Lower lobe of right lung (tissue), 2 donors: ENCODE measurements around the gene SLX9. TPM values are rescaled to one million over a fixed set of nuclear protein-coding genes. Genes with fewer than 3 reads are reported as not detected.

ENCODE experiments used
- ATAC-seq, 2 donors: fragments of 200-7000 bp; cut with Tn5 transposase; one replicate each; pipeline ENCODE4 v1.9.1; 2020 to 2022; ENCODE audit warnings: mild to moderate bottlenecking in 2 of 2, moderate library complexity in 2 of 2
- DNase-seq: peaks from one replicate; pipeline ENCODE4 v3.0.0-alpha.2; 2020
- H3K27ac ChIP-seq: fragments of 200-600 bp; one replicate; pipeline ENCODE4 v1.8.0; 2022
- H3K27me3 ChIP-seq: fragments of 200-600 bp; one replicate; pipeline ENCODE4 v1.8.0; 2022; ENCODE audit warnings: low read depth
- H3K36me3 ChIP-seq: fragments of 200-600 bp; one replicate; pipeline ENCODE4 v1.8.0; 2022; ENCODE audit warnings: mild to moderate bottlenecking
- H3K4me1 ChIP-seq: fragments of 200-600 bp; one replicate; pipeline ENCODE4 v1.8.0; 2022
- H3K4me3 ChIP-seq: fragments of 200-600 bp; one replicate; pipeline ENCODE4 v1.8.0; 2022; ENCODE audit warnings: mild to moderate bottlenecking
- H3K9me3 ChIP-seq: fragments of 200-600 bp; one replicate; pipeline ENCODE4 v1.8.0; 2022
- intact Hi-C: fragments of 100-400 bp; cut with DNase I; formaldehyde crosslinking; loops from one replicate; pipeline ENCODE4 v1.11.0; 2022
- total RNA-seq: library from RNA; stranded (reverse); fragmentation: NEBNext Ultra II Directional; extraction: Animal tissue kit (Norgen Biotek cat#: 25700); gene quantifications from one replicate; pipeline ENCODE4 v1.2.1, GENCODE V29; 2021
- TF ChIP-seq, protein P1 (sequence below): fragments of 200-600 bp; IDR thresholded peaks from one replicate; pipeline ENCODE4 v1.8.0; 2022; ENCODE audit warnings: antibody characterized with exemption, mild to moderate bottlenecking
- donor health status: DM: no; HTN: yes; CAD: no; lungs with severe emphysema.

Gene SLX9
- total RNA-seq, 1 donor from 2014 or later = 15.7 TPM

- H3K36me3 ChIP-seq = peaks cover 47% of the 10 kb centered on the region
- H3K9me3 ChIP-seq = no peaks in the 10 kb centered on the region
- no peaks in the 10 kb centered on the region for H3K27me3 ChIP-seq
- no peak for DNase-seq
- H3K4me1 ChIP-seq = peaks cover 41% of the 10 kb centered on the region
- TF ChIP-seq, protein P1, sequence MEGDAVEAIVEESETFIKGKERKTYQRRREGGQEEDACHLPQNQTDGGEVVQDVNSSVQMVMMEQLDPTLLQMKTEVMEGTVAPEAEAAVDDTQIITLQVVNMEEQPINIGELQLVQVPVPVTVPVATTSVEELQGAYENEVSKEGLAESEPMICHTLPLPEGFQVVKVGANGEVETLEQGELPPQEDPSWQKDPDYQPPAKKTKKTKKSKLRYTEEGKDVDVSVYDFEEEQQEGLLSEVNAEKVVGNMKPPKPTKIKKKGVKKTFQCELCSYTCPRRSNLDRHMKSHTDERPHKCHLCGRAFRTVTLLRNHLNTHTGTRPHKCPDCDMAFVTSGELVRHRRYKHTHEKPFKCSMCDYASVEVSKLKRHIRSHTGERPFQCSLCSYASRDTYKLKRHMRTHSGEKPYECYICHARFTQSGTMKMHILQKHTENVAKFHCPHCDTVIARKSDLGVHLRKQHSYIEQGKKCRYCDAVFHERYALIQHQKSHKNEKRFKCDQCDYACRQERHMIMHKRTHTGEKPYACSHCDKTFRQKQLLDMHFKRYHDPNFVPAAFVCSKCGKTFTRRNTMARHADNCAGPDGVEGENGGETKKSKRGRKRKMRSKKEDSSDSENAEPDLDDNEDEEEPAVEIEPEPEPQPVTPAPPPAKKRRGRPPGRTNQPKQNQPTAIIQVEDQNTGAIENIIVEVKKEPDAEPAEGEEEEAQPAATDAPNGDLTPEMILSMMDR = no peak
- H3K4me3 ChIP-seq = no peak overlapping the region
- ATAC-seq = no peak
- no peak overlapping the region for H3K27ac ChIP-seq
- intact Hi-C loops = no loop called here
Observed at GRCh38 chr21:44904141-44904923, 35.5 kb upstream of the SLX9 start.

GRCh38 chr21:44905016-44905727 lies 34.7 kb upstream of the SLX9 start:
- DNase-seq (no peak), ATAC-seq (no peak)
- no peak overlapping the region for H3K4me3 ChIP-seq
- H3K4me1 ChIP-seq = peaks cover 47% of the 10 kb centered on the region
- no peaks in the 10 kb centered on the region for H3K9me3 ChIP-seq
- peaks cover 42% of the 10 kb centered on the region for H3K36me3 ChIP-seq
- no peak overlapping the region for H3K27ac ChIP-seq
- TF ChIP-seq, protein P1 = no peak
- H3K27me3 ChIP-seq = no peaks in the 10 kb centered on the region
- intact Hi-C loops = no loop called here

- TF ChIP-seq, protein P1 = no peak
- no peak overlapping the region for H3K27ac ChIP-seq
- H3K36me3 ChIP-seq = peaks cover 37% of the 10 kb centered on the region
- no peaks in the 10 kb centered on the region for H3K27me3 ChIP-seq
- ATAC-seq (peak in 1 of 2 donors; percentile 39), DNase-seq (no peak)
- H3K4me1 ChIP-seq = peaks cover 53% of the 10 kb centered on the region
- H3K4me3 ChIP-seq = no peak overlapping the region
- intact Hi-C loops = no loop called here
- H3K9me3 ChIP-seq = no peaks in the 10 kb centered on the region
Observed at GRCh38 chr21:44905728-44906090, 34.1 kb upstream of the SLX9 start.

DNA sequence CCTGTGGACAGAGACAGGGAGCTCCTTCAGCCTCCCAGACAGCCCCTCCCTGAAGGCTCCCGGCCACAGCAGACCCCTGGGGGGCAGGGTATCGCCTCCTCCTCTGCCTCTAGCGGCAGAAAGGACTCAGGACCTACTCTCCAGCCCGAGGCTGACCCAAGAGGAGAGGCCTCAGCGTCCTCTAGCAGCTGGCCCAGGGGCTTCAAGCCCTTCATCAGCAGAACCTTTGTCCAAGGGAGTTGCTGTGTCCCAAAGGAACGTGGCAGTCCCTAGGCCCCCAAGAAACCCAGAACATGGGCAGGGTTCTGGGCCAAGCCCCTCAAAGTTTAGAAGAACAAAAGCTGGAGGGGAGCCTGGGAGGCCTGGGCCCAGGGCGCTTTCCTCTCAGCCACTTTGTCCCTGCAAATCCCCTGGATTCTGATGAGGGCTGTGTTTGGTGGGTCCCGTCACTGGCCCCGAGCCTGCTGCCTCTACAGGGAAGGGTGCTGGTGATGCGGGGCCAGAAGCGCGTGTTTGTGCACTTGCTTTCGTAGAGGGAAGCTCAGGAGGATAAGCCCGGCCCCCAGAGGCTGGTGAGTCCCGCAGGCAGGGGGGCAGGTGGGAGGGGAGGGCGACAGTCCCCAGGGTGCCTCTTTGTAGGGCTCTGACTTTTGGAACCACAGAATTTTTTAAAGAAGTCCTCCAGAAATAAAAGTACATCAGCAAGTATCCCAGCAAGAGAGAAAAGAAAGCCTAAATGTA lies 32.4 kb upstream of the SLX9 start:
- peaks cover 68% of the 10 kb centered on the region for H3K4me1 ChIP-seq
- H3K36me3 ChIP-seq = peaks cover 21% of the 10 kb centered on the region
- H3K9me3 ChIP-seq = no peaks in the 10 kb centered on the region
- TF ChIP-seq, protein P1 = no peak
- DNase-seq = no peak
- no peak for ATAC-seq
- peak overlapping the region; percentile 46 for H3K27ac ChIP-seq
- peak overlapping the region; percentile 28 for H3K4me3 ChIP-seq
- intact Hi-C loops = no loop called here
- H3K27me3 ChIP-seq = no peaks in the 10 kb centered on the region
